Hair follicular keratinocyte (primary cell): ENCODE data around the gene THBS3. TPM values are rescaled to one million over a fixed set of nuclear protein-coding genes. Genes with fewer than 3 reads are reported as not detected.

Source experiments
- total RNA-seq: library from RNA; depleted of rRNA; stranded (reverse); fragments of >200 nt; gene quantifications from 2 replicates; pipeline ENCODE4 v1.2.3, GENCODE V29; 2015

The THBS3 gene
- total RNA-seq: 5.4 and 15.6 TPM in 2 replicates

GRCh38 chr1:155207806-155208540 lies at the start of gene THBS3:
THBS3 (minus strand) TSS chr1:155207897; CDS start chr1:155207876, 21 bp downstream.

GRCh38 chr1:155255243-155256007 lies 47.7 kb upstream of the THBS3 start, which contains the start of gene ENTREP3:
ENTREP3 (minus strand) TSS chr1:155255483; CDS start chr1:155254877, 606 bp downstream.

DNA sequence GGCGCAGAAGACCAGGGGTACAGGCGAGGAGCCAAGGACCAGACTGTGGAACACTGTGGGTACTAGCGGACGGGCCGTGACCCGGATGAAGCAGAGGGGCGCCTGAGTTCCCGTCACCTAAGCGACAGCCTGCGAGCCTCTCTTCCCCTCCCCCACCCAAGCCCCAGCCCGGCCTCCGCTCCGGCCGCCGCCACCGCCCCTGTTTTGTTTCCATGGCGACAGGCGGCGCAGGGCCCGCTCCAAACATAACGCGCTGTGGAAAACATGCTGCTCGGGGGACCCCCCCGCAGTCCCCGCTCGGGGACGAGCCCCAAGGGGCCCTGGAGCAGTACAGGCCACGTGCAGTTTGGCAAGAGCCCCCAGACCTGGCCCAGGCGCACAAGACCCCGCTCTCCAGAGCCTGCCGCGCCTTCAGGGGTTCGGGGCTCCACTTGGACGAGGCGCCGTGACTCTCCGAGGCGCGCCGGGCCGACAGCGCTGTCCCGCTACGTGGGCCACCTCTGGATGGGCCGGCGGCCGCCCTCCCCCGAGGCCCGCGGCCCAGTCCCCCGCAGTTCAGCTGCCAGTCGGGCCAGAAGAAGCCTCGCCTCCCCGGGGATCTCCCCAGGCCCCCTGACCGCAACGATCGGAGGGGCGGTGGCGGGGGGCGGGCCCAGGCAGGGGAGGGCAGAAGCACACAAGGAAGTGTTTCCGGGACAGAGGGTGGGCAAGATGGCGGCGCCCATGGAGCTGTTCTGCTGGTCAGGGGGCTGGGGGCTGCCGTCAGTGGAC lies 1.0 kb upstream of the THBS3 start, which contains the start of gene MTX1:
MTX1 (plus strand) TSS at position 155 of the 771 bp plus-strand sequence; CDS start at position 265, 110 bp downstream.

GRCh38 chr1:155173478-155174323 lies 34.0 kb downstream of the THBS3 start, which contains the start of gene TRIM46:
TRIM46 (plus strand) TSS chr1:155173849; CDS start chr1:155173967, 118 bp downstream.

GRCh38 chr1:155172732-155173477 lies 34.8 kb downstream of the THBS3 start, which contains the start of gene KRTCAP2:
KRTCAP2 (minus strand) TSS chr1:155173304; CDS start chr1:155173224, 80 bp downstream.

Other genes with a start within 250 kb of the THBS3 start
- 16.6 and 19.7 TPM in 2 replicates for gene PYGO2, start 246.1 kb downstream of the THBS3 start, total RNA-seq
- gene SHC1, start 237.2 kb downstream of the THBS3 start, total RNA-seq: 263 and 414 TPM in 2 replicates
- 140 and 300 TPM in 2 replicates for gene CKS1B, start 233.2 kb downstream of the THBS3 start, total RNA-seq
- gene FLAD1, start 224.6 kb downstream of the THBS3 start, total RNA-seq: 45.4 and 46.1 TPM in 2 replicates
- gene LENEP, start 214.3 kb downstream of the THBS3 start, total RNA-seq: not detected in 2 replicates
- gene ZBTB7B, start 205.1 kb downstream of the THBS3 start, total RNA-seq: 32.5 and 43.8 TPM in 2 replicates
- not detected in 2 replicates for gene DCST2, start 174.1 kb downstream of the THBS3 start, total RNA-seq
- not detected in 2 replicates for gene DCST1, start 174.1 kb downstream of the THBS3 start, total RNA-seq
- gene ADAM15, start 156.6 kb downstream of the THBS3 start, total RNA-seq: 207 and 264 TPM in 2 replicates
- 10.7 and 14.4 TPM in 2 replicates for gene EFNA4, start 144.2 kb downstream of the THBS3 start, total RNA-seq
- 2.9 and 3.2 TPM in 2 replicates for gene EFNA3, start 129.1 kb downstream of the THBS3 start, total RNA-seq
- 22.1 and 25.9 TPM in 2 replicates for gene EFNA1, start 80.0 kb downstream of the THBS3 start, total RNA-seq
- gene SLC50A1, start 72.0 kb downstream of the THBS3 start, total RNA-seq: 57.0 and 57.2 TPM in 2 replicates
- gene DPM3, start 67.4 kb downstream of the THBS3 start, total RNA-seq: 35.5 and 59.5 TPM in 2 replicates
- 118 and 192 TPM in 2 replicates for gene KRTCAP2, start 34.6 kb downstream of the THBS3 start, total RNA-seq
- gene TRIM46, start 34.0 kb downstream of the THBS3 start, total RNA-seq: 3.0 and 3.2 TPM in 2 replicates
- 97.6 and 103 TPM in 2 replicates for gene MTX1, start 798 bp upstream of the THBS3 start, total RNA-seq
- 17.5 and 18.4 TPM in 2 replicates for gene ENTREP3, start 47.6 kb upstream of the THBS3 start, total RNA-seq
- 72.9 and 75.6 TPM in 2 replicates for gene SCAMP3, start 54.5 kb upstream of the THBS3 start, total RNA-seq
- gene CLK2, start 65.6 kb upstream of the THBS3 start, total RNA-seq: 14.2 and 16.9 TPM in 2 replicates
- 0.38 and 0.55 TPM in 2 replicates for gene HCN3, start 69.6 kb upstream of the THBS3 start, total RNA-seq
- 0.72 and 1.9 TPM in 2 replicates for gene PKLR, start 93.5 kb upstream of the THBS3 start, total RNA-seq
- 696 and 705 TPM in 2 replicates for gene FDPS, start 101.0 kb upstream of the THBS3 start, total RNA-seq
- 35.8 and 47.1 TPM in 2 replicates for gene RUSC1, start 113.0 kb upstream of the THBS3 start, total RNA-seq